Gastrocnemius medialis (tissue), 4 donors: ENCODE measurements around the gene IDNK. TPM values are rescaled to one million over a fixed set of nuclear protein-coding genes. Genes with fewer than 3 reads are reported as not detected.

Source experiments
- total RNA-seq, 4 donors: library from RNA; depleted of rRNA; stranded (reverse); fragments of >200 nt; gene quantifications; one replicate each; pipeline versions ENCODE4 v1.1.0 to v1.2.3, GENCODE V29; 2016

The IDNK gene
- total RNA-seq, 4 donors from 2014 or later, result 0.60 to 2.9 (median 2.5) TPM; not detected in 1

Other genes with a start within 250 kb of the IDNK start
- gene FRMD3, start 84.7 kb upstream of the IDNK start, total RNA-seq, result 100 to 1,000 TPM in 2 of 4 donors, 10 to 100 TPM in 2; 62.3 to 120 (median 94.6) TPM
- gene UBQLN1, start 84.8 kb downstream of the IDNK start, total RNA-seq, result 100 to 1,000 TPM; 202 to 266 (median 231) TPM
- 10 to 100 TPM; 23.7 to 40.0 (median 35.9) TPM for gene GKAP1, start 194.6 kb downstream of the IDNK start, total RNA-seq